Measurements from ENCODE around the gene CD82.

Gene CD82

DNA sequence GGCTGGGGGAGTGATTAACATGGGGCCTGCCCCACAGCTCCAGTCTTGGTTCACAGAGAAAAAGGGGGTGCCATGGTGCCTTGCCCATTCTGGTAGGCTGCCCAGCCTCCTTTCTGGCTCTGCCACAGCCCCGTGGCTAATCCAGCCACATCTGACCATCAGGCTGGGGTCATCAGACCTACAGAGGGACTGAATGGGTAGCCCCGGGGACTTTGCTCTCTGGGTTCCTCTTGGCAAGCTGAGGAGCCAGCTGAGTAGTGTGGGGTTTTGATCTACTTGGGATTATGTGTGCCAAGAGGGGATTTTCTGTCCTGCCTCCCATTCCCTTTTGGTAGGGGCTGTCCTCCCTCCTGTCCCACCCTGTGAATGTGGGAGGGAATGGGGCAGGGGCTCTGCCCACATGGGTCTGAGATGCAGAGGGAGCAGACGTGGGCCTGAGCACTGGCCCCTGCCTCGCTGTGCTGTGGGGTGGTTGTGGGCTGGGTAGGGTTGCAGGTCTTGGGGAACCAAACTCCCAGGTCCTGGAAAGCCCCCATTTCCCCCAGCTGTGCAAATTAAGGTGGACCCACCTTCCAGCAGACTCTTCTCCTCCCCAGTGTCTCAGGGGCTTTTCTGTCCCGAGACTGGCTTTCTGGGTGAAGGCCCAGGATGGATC lies 32.0 kb downstream of the CD82 start:
- TF ChIP-seq, protein P1, sequence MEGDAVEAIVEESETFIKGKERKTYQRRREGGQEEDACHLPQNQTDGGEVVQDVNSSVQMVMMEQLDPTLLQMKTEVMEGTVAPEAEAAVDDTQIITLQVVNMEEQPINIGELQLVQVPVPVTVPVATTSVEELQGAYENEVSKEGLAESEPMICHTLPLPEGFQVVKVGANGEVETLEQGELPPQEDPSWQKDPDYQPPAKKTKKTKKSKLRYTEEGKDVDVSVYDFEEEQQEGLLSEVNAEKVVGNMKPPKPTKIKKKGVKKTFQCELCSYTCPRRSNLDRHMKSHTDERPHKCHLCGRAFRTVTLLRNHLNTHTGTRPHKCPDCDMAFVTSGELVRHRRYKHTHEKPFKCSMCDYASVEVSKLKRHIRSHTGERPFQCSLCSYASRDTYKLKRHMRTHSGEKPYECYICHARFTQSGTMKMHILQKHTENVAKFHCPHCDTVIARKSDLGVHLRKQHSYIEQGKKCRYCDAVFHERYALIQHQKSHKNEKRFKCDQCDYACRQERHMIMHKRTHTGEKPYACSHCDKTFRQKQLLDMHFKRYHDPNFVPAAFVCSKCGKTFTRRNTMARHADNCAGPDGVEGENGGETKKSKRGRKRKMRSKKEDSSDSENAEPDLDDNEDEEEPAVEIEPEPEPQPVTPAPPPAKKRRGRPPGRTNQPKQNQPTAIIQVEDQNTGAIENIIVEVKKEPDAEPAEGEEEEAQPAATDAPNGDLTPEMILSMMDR (IDR thresholded peaks at IDR 0.05; ENCODE audit: low read depth, low read length): no peak
- DNase-seq (ENCODE audit: extremely low read depth, low read depth): no peak

DNA sequence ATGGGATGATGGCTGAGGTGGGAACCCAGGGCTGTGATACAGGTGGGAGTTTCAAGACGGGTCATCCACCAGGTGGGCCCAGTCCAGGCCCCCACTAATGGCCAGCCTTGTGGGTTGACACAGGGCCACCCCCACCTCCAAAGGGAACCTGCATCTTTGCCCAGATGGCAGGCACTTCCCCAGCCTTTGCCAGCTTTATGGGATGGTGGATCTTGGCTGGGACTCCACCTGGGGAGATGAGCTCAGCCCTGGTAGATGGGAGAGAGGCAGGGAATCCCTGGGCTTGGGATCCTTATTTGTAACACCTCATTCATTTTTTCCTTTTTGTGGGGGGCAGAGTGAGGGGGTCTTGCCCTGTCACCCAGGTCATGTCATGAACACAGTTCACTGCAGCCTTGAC lies 33.4 kb downstream of the CD82 start:
- TF ChIP-seq, protein P1 (IDR thresholded peaks at IDR 0.05; ENCODE audit: low read depth, low read length): no peak
- no peak for DNase-seq (ENCODE audit: extremely low read depth, low read depth)

DNA sequence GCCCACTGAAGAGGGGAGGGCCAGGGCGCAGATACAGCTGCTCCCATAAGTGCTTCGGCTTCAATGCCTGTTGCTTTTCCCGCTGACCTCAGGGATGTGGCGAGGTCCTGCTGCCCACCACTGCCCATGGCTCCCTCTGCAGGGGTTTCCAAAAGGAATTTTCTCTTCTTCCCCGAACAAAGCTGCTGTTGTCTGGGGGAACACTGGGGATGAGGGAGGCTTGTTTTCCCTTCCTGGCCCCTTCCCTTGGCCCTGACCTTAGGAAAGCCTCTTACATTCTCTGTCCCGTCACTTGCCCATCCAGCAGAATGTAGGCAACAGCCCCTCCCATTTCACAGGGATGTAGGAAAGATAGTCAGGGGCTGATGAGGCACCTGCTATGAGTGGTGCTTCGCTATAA lies 34.8 kb downstream of the CD82 start:
- DNase-seq (ENCODE audit: extremely low read depth, low read depth): no peak
- TF ChIP-seq, protein P1 (IDR thresholded peaks at IDR 0.05; ENCODE audit: low read depth, low read length): no peak

- DNase-seq (ENCODE audit: extremely low read depth, low read depth): no peak
- TF ChIP-seq, protein P1 (IDR thresholded peaks at IDR 0.05; ENCODE audit: low read depth, low read length): no peak
Measured at GRCh38 chr11:44600839-44601383, 35.4 kb downstream of the CD82 start.

DNA sequence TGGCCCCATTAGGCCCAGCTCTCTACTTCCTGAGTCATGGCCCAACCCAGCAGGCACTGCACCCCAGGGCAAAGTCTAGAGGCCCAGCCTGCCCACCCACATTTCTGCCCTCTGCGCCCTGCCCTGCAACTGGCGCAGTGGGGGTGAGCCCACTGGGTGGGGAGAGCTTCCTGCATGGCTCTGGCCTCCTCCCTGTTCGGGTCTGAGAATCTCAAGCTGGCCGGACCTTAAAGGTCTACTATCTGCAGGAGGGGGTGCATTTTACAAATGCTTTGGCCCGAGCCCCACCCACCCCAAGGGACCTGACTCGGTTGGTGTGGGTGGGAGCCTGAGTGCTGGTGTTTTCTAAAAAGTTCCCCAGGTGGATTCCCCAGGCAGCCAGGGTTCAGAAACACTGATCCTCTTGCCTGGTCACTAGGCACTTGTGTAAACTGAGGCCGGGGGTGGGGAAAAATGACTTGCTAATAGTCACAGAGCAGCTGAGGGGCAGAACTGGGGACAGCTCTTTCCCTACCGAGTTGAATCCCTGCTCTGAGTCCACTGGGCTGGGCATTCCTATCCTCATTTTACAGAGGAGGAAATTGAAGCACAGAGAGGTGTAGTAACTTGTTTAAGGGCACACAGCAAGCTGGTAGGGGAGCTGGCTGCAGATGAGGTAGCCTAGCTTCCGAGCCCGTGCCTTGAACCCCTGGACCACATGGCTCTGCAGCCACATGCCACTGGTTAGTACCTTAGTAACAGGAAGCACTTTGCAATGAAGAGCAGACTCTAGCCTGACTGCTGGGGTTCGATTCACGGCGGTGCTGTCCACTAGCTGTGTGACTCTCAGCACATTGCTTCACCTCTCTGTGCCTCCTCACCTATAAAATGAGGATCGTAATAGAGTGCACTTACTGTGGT lies 36.3 kb downstream of the CD82 start:
- no peak for DNase-seq (ENCODE audit: extremely low read depth, low read depth)
- TF ChIP-seq, protein P1 (IDR thresholded peaks at IDR 0.05; ENCODE audit: low read depth, low read length): no peak

DNA sequence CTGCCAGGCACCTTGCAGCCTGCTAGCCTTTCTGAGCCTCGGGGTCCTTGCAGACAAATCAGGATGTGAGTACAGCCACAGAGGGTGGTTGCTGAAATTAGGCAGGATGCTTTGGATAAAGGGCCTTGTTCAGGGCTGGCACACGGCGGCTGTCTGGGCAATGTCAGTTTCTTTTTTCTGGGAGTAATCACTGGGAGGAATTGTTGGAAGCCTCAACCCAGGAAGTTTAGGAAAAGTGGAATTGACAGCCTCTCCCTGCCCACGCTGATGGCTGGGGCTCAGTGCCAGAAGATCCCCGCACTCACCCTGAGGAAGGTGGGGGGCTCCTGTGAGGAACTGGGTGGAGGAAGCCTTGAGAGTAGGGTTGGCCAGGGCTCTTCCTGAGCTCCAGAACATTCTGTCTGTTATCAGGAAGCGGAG lies 37.4 kb downstream of the CD82 start:
- TF ChIP-seq, protein P1 (IDR thresholded peaks at IDR 0.05; ENCODE audit: low read depth, low read length): no peak
- no peak for DNase-seq (ENCODE audit: extremely low read depth, low read depth)

GRCh38 chr11:44604171-44604581 lies 38.7 kb downstream of the CD82 start:
- TF ChIP-seq, protein P1 (IDR thresholded peaks at IDR 0.05; ENCODE audit: low read depth, low read length): no peak
- no peak for DNase-seq (ENCODE audit: extremely low read depth, low read depth)
